Fibroblast of villous mesenchyme (primary cell): ENCODE results near the gene LAMB4. TPM values are rescaled to one million over a fixed set of nuclear protein-coding genes. Genes with fewer than 3 reads are reported as not detected.

Experiments used
- DNase-seq: peaks from one replicate; pipeline ENCODE4 v3.0.0-alpha.2; 2010; ENCODE audit warnings: low read depth
- H3K4me3 ChIP-seq: 2 replicates; pipeline ENCODE4 v1.5.1; 2011; ENCODE audit warnings: low read depth, mild to moderate bottlenecking, low read length
- small RNA-seq: library from RNA; depleted of rRNA; stranded (forward); fragments of <200 nt; gene quantifications from one replicate; pipeline ENCODE3, GENCODE V24; 2012
- total RNA-seq: library from RNA; depleted of rRNA; stranded (reverse); fragments of >200 nt; gene quantifications from 2 replicates; pipeline ENCODE4 v1.2.3, GENCODE V29; 2012
- TF ChIP-seq, protein P1 (sequence below): IDR thresholded peaks from 2 replicates; pipeline ENCODE4 v1.5.1; 2012; ENCODE audit warnings: low read depth, mild to moderate bottlenecking, low read length; ENCODE audit not compliant: insufficient read depth

The LAMB4 gene
- total RNA-seq, 1 donor: under 0.01 TPM

DNA sequence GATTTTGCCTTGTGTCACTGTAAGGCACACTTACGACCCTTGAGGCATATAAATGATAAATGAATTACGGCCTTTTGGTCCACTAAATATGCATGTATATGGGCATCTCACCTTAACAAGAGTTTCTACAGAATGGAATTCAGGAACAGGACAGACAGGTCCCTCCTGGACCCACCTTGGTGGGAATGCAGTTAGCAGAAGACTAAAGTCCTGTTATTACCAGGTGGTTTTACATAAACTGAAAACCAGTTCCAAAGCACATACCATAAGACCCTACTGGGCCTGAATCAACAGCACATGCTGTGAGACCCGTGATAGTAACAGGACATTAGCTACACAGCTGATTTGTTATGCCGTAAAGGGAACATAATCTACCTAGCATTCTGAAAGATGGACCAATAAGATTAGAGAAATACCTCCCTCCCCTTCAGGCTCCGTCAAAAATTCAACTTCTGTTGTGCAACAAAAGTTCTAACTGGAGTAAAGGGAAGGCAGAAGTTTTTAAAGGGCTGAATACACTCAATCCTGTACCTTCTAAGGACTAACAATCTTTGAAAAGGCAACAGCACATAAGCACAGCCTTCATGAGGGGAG, 151.2 kb downstream of the LAMB4 start:
- TF ChIP-seq, protein P1, sequence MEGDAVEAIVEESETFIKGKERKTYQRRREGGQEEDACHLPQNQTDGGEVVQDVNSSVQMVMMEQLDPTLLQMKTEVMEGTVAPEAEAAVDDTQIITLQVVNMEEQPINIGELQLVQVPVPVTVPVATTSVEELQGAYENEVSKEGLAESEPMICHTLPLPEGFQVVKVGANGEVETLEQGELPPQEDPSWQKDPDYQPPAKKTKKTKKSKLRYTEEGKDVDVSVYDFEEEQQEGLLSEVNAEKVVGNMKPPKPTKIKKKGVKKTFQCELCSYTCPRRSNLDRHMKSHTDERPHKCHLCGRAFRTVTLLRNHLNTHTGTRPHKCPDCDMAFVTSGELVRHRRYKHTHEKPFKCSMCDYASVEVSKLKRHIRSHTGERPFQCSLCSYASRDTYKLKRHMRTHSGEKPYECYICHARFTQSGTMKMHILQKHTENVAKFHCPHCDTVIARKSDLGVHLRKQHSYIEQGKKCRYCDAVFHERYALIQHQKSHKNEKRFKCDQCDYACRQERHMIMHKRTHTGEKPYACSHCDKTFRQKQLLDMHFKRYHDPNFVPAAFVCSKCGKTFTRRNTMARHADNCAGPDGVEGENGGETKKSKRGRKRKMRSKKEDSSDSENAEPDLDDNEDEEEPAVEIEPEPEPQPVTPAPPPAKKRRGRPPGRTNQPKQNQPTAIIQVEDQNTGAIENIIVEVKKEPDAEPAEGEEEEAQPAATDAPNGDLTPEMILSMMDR: no peak
- DNase-seq: no peak

DNA sequence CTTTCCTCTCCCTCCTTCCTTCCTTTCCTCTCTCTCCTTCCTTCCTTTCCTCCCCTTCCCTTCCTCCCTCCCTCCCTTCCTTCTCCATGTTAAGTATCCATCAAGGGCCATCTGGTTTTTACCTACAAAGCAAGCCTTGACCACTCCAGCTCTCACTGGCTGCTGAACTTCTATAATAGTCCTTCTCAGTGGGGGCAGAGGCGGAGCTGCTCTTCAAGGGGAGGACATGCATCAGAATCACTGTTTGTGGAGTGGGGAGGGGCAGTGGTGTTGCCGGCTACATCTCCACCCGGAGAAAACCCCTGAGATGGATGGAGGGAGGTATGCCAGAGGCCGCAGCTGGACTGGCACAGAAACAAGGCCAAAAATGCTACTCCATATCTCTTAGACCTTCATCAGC, 153.1 kb downstream of the LAMB4 start:
- TF ChIP-seq, protein P1: no peak
- DNase-seq: no peak
- H3K4me3 ChIP-seq: no peak overlapping the region

More for the DNA sequence above, 151.2 kb downstream of the LAMB4 start:
- no peak overlapping the region for H3K4me3 ChIP-seq

DNA sequence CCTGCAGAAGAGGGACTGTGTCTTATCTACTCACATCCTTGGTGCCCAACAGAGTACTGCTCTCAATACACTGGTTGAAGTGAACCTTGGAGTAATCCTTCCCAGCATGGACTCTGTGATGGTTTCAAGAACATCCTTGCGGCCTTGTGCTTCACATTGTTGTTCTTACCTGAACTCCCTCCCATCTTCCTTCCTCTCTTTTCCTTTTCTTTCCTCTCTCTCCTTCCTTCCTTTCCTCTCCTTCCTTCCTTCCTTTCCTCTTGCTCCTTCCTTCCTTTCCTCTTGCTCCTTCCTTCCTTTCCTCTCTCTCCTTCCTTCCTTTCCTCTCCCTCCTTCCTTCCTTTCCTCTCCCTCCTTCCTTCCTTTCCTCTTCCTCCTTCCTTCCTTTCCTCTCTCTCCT, 153.5 kb downstream of the LAMB4 start:
- no peak overlapping the region for H3K4me3 ChIP-seq
- TF ChIP-seq, protein P1: no peak
- no peak for DNase-seq

DNA sequence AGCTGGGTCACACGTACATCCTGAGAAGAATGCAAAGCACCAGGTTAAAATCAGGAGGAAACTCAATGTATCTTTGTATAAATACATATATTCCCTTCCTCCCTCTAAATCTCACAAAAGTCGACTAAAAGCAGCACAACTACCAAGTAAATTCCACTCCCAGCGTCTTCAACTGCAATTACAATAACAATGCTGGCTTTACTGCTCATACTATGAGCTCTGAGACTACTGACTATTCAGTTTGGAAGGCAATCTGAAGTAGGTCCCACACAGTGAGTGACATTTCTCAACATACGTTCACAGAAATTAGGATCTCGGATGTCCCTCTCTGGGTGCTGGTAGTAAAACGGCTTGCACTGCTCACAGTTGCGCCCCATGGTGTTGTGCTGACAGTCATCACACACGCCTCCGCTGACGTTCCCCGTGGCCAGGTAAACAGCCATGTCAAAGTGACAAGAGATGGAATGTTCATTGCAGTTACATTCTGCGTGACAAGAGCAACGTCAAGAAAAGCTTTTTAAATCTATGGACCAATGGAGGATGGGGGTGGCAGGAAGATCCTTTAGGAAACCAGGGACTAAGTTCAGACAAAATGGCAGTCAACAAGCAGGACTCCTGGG, 154.7 kb downstream of the LAMB4 start:
- H3K4me3 ChIP-seq: no peak overlapping the region
- DNase-seq: no peak
- TF ChIP-seq, protein P1: no peak

DNA sequence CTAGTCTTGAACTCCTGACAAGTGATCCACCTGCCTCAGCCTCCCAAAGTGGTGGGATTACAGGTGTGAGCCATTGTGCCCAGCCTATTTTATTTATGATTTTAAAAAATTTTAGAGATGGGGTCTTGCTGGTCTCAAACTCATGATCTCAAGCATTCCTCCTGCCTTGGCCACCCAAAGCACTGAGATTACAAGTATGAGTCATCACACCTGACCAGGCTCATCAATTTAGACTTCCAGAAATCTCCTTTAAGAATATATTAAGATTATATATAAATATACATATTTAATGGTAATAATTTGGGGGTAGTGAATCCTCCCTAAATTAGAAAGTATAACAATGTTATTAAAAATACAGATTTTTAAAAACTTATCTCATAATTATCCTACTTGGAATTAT, 156.3 kb downstream of the LAMB4 start:
- TF ChIP-seq, protein P1: no peak
- no peak for DNase-seq

More for the DNA sequence above, 156.3 kb downstream of the LAMB4 start:
- H3K4me3 ChIP-seq: no peak overlapping the region

Small RNA genes lying within 50 kb of the gene (small RNA-seq; reads per million reads assigned to genes)
- gene RF00012: 0.28 reads per million

Other genes starting within 250 kb of the LAMB4 start
- gene DLD, start 239.2 kb downstream of the LAMB4 start, total RNA-seq: 51.5 and 63.9 TPM in 2 replicates
- gene LAMB1, start 127.2 kb downstream of the LAMB4 start, total RNA-seq: 438 and 483 TPM in 2 replicates